Measurements from ENCODE around the gene LRRC55. TPM values are rescaled to one million over a fixed set of nuclear protein-coding genes. Genes with fewer than 3 reads are reported as not detected.

The LRRC55 gene
- total RNA-seq, 1 donor from 2014 or later: 0.16 TPM

DNA sequence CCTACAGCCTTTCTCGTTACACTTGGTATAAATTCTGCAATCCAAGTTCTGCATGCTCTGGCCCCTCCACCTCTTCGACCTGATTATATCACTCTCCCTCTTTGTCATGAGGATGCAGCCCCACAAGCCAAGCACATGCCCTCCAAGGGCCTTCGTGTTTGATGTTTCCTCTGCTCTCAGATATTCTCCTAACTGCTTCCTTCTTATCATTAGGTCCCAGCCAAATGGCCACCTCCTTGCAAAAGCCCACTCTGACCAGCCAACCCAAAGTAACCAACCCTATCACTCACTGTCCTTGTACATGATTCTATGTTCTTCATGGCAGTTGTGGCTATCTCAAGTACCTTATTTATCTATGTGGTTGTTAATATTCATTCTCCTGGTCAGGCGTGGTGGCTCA, 38.3 kb upstream of the LRRC55 start:
- no peak for DNase-seq
- H3K4me3 ChIP-seq: no peak overlapping the region
- intact Hi-C loops (cut with micrococcal nuclease): no loop called here
- no peaks in the 10 kb centered on the region for H3K27me3 ChIP-seq (ENCODE audit: low read depth)
- no peak for TF ChIP-seq CTCF (IDR thresholded peaks at IDR 0.05; ENCODE audit: borderline replicate concordance)
- no peaks in the 10 kb centered on the region for H3K36me3 ChIP-seq
- H3K4me1 ChIP-seq: no peaks in the 10 kb centered on the region
- no peak overlapping the region for H3K27ac ChIP-seq (replicated peaks)
- H3K9me3 ChIP-seq (replicated peaks): peaks cover 4% of the 10 kb centered on the region

- no peak for TF ChIP-seq CTCF (IDR thresholded peaks at IDR 0.05; ENCODE audit: borderline replicate concordance)
- no peak overlapping the region for H3K27ac ChIP-seq (replicated peaks)
- no peaks in the 10 kb centered on the region for H3K36me3 ChIP-seq
- no peaks in the 10 kb centered on the region for H3K4me1 ChIP-seq
- intact Hi-C loops (cut with micrococcal nuclease): no loop called here
- no peak for DNase-seq
- H3K27me3 ChIP-seq (ENCODE audit: low read depth): no peaks in the 10 kb centered on the region
- no peaks in the 10 kb centered on the region for H3K9me3 ChIP-seq (replicated peaks)
- no peak overlapping the region for H3K4me3 ChIP-seq
Observed at GRCh38 chr11:57144075-57144474, 37.7 kb upstream of the LRRC55 start.

DNA sequence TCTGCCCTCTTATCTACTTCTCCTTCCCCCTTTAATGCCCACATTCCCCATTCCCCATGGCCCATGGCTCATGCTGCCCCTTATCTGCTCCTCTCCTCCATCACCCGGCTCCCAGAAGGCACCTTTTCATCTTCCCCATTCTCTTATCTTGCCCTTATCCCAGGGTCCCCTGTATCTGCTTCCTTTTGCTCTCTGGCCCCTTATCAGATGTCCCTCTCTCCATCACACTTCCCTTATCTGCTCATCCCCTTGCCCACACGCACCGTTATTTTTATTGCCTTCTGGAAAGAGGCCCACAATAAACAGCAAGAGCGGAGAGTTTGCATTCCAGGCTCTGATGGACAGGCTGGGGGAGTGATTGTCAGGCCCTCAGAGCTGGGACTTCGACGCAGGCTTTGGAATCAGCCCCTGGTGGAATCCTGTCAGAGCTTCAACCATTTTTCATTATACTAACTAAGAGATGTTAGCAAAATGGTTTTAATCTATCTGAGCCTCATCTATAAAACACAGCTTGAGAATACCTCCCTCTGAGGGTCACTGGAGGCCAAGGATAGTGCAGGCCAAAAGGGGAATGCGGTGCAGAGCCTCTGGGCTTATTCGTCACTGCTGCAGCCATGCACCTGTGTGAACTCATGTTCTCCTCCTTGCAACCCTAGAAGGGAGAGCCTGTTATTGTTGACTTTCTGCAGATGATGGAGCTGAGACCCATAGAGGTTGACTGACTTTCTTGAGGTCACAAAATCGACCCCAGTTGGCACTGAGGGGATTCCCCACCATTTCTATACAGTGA, 37.0 kb upstream of the LRRC55 start:
- Histone ChIP-seq H3K27me3 (ENCODE audit: low read depth) (no peaks in the 10 kb centered on the region), H3K27ac (replicated peaks) (no peak overlapping the region), H3K4me3 (no peak overlapping the region), H3K9me3 (replicated peaks) (no peaks in the 10 kb centered on the region), H3K36me3 (no peaks in the 10 kb centered on the region), H3K4me1 (no peaks in the 10 kb centered on the region)
- no peak for DNase-seq
- TF ChIP-seq CTCF (IDR thresholded peaks at IDR 0.05; ENCODE audit: borderline replicate concordance): no peak
- intact Hi-C loops (cut with micrococcal nuclease): no loop called here

- Histone ChIP-seq H3K4me1 (peaks cover 9% of the 10 kb centered on the region), H3K27me3 (ENCODE audit: low read depth) (no peaks in the 10 kb centered on the region), H3K27ac (replicated peaks) (no peak overlapping the region), H3K4me3 (no peak overlapping the region), H3K9me3 (replicated peaks) (no peaks in the 10 kb centered on the region), H3K36me3 (no peaks in the 10 kb centered on the region)
- DNase-seq: no peak
- intact Hi-C loops (cut with micrococcal nuclease): no loop called here
- no peak for TF ChIP-seq CTCF (IDR thresholded peaks at IDR 0.05; ENCODE audit: borderline replicate concordance)
Observed at GRCh38 chr11:57146301-57146700, 35.5 kb upstream of the LRRC55 start.

DNA sequence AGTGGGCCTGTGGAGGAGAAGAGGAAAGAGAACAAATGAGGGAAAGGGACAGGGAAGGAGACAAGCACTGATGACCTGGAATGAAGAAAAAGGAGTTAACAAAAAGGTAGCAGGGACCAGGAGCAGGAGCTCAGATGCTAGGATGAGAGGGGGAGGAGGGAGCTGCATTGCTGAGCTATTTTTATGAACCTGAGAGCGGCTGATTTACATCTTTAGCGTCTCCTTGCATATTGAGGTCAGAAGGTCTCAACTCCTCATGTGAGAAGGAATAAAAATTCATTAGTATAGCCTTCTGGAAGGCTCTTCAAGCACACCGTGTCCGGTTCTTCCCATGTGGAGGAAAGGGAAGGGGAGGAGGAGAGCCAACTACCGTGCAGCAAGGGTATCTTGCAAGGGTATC, 33.1 kb upstream of the LRRC55 start:
- Histone ChIP-seq H3K27ac (replicated peaks) (no peak overlapping the region), H3K4me1 (peaks cover 9% of the 10 kb centered on the region), H3K36me3 (no peaks in the 10 kb centered on the region), H3K4me3 (no peak overlapping the region), H3K27me3 (ENCODE audit: low read depth) (no peaks in the 10 kb centered on the region), H3K9me3 (replicated peaks) (no peaks in the 10 kb centered on the region)
- no peak for TF ChIP-seq CTCF (IDR thresholded peaks at IDR 0.05; ENCODE audit: borderline replicate concordance)
- intact Hi-C loops (cut with micrococcal nuclease): no loop called here
- DNase-seq: no peak

Measured in left ventricle myocardium inferior (tissue), 1 donor.